ENCODE data around the gene NKX2-4. TPM values are rescaled to one million over a fixed set of nuclear protein-coding genes. Genes with fewer than 3 reads are reported as not detected.

Gene NKX2-4
- total and polyA plus RNA-seq, 10 of the 15 experiments (the other 5 are each of a cell fraction or from before 2014, with no cell fraction given): not detected

DNA sequence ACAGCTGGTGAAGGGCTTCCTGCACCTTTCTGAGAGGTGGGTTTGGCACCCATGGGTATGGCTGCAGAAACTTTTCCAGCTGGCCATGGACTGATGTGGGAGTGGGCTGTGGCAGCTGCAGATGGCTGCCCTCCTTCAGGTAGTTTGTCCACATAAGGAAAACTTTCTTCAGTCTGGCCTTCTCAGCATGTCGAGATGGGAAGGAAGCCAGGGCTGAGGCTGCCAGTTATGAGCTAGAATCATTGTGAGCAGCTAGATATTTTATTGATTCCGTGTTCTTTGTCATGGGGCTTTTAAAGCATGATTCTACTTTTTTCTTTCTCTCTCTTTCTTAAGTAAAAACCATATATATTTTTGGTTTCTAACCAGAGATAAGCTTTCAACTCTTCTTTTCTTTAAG is 16.6 kb downstream of the NKX2-4 start:
- WGBS (ENCODE audit: insufficient coverage, insufficient replicate concordance, low lambda C conversion rate, missing lambda C conversion rate): 94% methylated on average over 2 of the region's 2 CpGs
- FAIRE-seq (no peak), DNase-seq (ENCODE audit: low read depth, low spot score) (no peak), ATAC-seq (no peak)
- intact Hi-C loops (cut with micrococcal nuclease; ENCODE audit: unreplicated experiment) (no loop called here), in situ Hi-C loops (cut with MboI) (no loop called here)
- ChIA-PET RAD21 (ENCODE audit: unreplicated experiment) (no interaction called here), SMC1A (ENCODE audit: uncharacterized antibody, unreplicated experiment) (interaction anchor here (0.9 kb wide), 1 partner anchor 10 kb away, joined by 4 read pairs; no protein-coding TSS in a partner anchor), POLR2A (no interaction called here), CTCF (interaction anchor here (1.2 to 2.1 kb wide), 3 partner anchors 21 to 145 kb away, joined by 3 to 6 read pairs (median 3); no protein-coding TSS in a partner anchor)
- peaks cover 0 to 12% of the 10 kb centered on the region in 2 experiments for H3K36me3 ChIP-seq (ENCODE audit: control insufficient read depth in 2 of 2, insufficient read depth in 2 of 2, low read length in 1 of 2)
- no TSS peak for BruUV-seq (replicated peaks)
- H3K4me2 ChIP-seq (ENCODE audit: control insufficient read depth, insufficient read depth): no peak overlapping the region
- H3K9ac ChIP-seq (ENCODE audit: control insufficient read depth, insufficient read depth, low read length): no peak overlapping the region
- H4K20me1 ChIP-seq (ENCODE audit: control insufficient read depth, insufficient read depth): no peaks in the 10 kb centered on the region
- no peaks in the 10 kb centered on the region for H3K79me2 ChIP-seq (ENCODE audit: control insufficient read depth, insufficient read depth, low read length)
- H3K9me3 ChIP-seq (replicated peaks; ENCODE audit: control insufficient read depth, insufficient read depth, low read length): no peaks in the 10 kb centered on the region
- TF ChIP-seq RFX5 (IDR thresholded peaks at IDR 0.05; ENCODE audit: low read depth, low read length): no peak
- no peak for TF ChIP-seq ZNF384 (IDR thresholded peaks at IDR 0.05; ENCODE audit: borderline replicate concordance, low read depth, low read length)
- TF ChIP-seq, protein P1, sequence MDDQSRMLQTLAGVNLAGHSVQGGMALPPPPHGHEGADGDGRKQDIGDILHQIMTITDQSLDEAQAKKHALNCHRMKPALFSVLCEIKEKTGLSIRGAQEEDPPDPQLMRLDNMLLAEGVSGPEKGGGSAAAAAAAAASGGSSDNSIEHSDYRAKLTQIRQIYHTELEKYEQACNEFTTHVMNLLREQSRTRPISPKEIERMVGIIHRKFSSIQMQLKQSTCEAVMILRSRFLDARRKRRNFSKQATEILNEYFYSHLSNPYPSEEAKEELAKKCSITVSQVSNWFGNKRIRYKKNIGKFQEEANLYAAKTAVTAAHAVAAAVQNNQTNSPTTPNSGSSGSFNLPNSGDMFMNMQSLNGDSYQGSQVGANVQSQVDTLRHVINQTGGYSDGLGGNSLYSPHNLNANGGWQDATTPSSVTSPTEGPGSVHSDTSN (IDR thresholded peaks at IDR 0.05; ENCODE audit: insufficient replicate concordance, low read depth, low read length): no peak
- no peaks in the 10 kb centered on the region for H3K27me3 ChIP-seq (replicated peaks in 1 of 2; ENCODE audit: control insufficient read depth in 2 of 2, insufficient read depth in 2 of 2, low read length in 1 of 2)
- no peak overlapping the region for H3K27ac ChIP-seq (ENCODE audit: control insufficient read depth, insufficient read depth)
- no peak overlapping the region for H2AFZ ChIP-seq (ENCODE audit: control insufficient read depth, low read depth, low read length)
- H3K4me3 ChIP-seq: no peak overlapping the region
- H3K4me1 ChIP-seq (ENCODE audit: control insufficient read depth, insufficient read depth, low read length): no peaks in the 10 kb centered on the region

DNA sequence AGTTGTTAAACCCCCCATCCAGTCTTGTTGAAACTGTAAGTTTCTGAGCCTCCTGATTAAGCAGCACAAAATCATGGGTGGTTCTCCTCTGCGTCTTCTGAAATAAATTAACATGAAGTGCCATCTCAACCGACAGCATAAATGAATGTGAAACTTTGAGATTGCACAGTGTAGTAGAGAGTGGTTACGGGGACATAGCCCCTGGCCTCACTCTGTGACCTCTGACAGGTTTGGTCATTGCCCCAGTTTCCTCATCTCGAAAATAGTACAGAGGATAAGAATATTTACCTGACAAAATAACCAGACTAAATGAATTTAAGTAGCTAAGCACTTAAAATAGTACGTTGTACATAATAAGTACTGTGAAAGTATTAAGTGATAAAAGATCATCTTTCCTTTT is 19.1 kb downstream of the NKX2-4 start:
- ChIA-PET RAD21 (ENCODE audit: unreplicated experiment) (interaction anchor here (1.4 kb wide), 1 partner anchor 143 kb away, joined by 3 read pairs; no protein-coding TSS in a partner anchor), SMC1A (ENCODE audit: uncharacterized antibody, unreplicated experiment) (interaction anchor here (1.4 kb wide), 1 partner anchor 10 kb away, joined by 3 read pairs; no protein-coding TSS in a partner anchor), POLR2A (no interaction called here), CTCF (no interaction called here)
- Histone ChIP-seq H3K27ac (ENCODE audit: control insufficient read depth, insufficient read depth) (no peak overlapping the region), H3K36me3 (ENCODE audit: control insufficient read depth in 2 of 2, insufficient read depth in 2 of 2, low read length in 1 of 2) (peaks cover 0 to 14% of the 10 kb centered on the region in 2 experiments), H3K79me2 (ENCODE audit: control insufficient read depth, insufficient read depth, low read length) (no peaks in the 10 kb centered on the region), H4K20me1 (ENCODE audit: control insufficient read depth, insufficient read depth) (no peaks in the 10 kb centered on the region), H3K9ac (ENCODE audit: control insufficient read depth, insufficient read depth, low read length) (no peak overlapping the region), H2AFZ (ENCODE audit: control insufficient read depth, low read depth, low read length) (no peak overlapping the region), H3K4me1 (ENCODE audit: control insufficient read depth, insufficient read depth, low read length) (no peaks in the 10 kb centered on the region), H3K27me3 (replicated peaks in 1 of 2; ENCODE audit: control insufficient read depth in 2 of 2, insufficient read depth in 2 of 2, low read length in 1 of 2) (no peaks in the 10 kb centered on the region), H3K4me3 (no peak overlapping the region), H3K9me3 (replicated peaks; ENCODE audit: control insufficient read depth, insufficient read depth, low read length) (no peaks in the 10 kb centered on the region), H3K4me2 (ENCODE audit: control insufficient read depth, insufficient read depth) (no peak overlapping the region)
- FAIRE-seq: no peak
- no peak for DNase-seq (ENCODE audit: low read depth, low spot score)
- WGBS (ENCODE audit: insufficient coverage, insufficient replicate concordance, low lambda C conversion rate, missing lambda C conversion rate): 100% methylated on average over 5 of the region's 5 CpGs
- no TSS peak for BruUV-seq (replicated peaks)
- in situ Hi-C loops (cut with MboI) (no loop called here), intact Hi-C loops (cut with micrococcal nuclease; ENCODE audit: unreplicated experiment) (no loop called here)
- no peak for ATAC-seq
- TF ChIP-seq MEF2B (IDR thresholded peaks at IDR 0.05; ENCODE audit: partially characterized antibody, poor library complexity, severe bottlenecking): no peak
- TF ChIP-seq, protein P2, sequence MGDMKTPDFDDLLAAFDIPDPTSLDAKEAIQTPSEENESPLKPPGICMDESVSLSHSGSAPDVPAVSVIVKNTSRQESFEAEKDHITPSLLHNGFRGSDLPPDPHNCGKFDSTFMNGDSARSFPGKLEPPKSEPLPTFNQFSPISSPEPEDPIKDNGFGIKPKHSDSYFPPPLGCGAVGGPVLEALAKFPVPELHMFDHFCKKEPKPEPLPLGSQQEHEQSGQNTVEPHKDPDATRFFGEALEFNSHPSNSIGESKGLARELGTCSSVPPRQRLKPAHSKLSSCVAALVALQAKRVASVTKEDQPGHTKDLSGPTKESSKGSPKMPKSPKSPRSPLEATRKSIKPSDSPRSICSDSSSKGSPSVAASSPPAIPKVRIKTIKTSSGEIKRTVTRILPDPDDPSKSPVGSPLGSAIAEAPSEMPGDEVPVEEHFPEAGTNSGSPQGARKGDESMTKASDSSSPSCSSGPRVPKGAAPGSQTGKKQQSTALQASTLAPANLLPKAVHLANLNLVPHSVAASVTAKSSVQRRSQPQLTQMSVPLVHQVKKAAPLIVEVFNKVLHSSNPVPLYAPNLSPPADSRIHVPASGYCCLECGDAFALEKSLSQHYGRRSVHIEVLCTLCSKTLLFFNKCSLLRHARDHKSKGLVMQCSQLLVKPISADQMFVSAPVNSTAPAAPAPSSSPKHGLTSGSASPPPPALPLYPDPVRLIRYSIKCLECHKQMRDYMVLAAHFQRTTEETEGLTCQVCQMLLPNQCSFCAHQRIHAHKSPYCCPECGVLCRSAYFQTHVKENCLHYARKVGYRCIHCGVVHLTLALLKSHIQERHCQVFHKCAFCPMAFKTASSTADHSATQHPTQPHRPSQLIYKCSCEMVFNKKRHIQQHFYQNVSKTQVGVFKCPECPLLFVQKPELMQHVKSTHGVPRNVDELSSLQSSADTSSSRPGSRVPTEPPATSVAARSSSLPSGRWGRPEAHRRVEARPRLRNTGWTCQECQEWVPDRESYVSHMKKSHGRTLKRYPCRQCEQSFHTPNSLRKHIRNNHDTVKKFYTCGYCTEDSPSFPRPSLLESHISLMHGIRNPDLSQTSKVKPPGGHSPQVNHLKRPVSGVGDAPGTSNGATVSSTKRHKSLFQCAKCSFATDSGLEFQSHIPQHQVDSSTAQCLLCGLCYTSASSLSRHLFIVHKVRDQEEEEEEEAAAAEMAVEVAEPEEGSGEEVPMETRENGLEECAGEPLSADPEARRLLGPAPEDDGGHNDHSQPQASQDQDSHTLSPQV (IDR thresholded peaks at IDR 0.05): no peak
- TF ChIP-seq ZZZ3 (IDR thresholded peaks at IDR 0.05; ENCODE audit: control insufficient read depth, insufficient read length, low read depth): no peak
- no peak for TF ChIP-seq POLR2A (IDR thresholded peaks at IDR 0.05; ENCODE audit: low read depth, low read length)
- no peak for TF ChIP-seq EED (IDR thresholded peaks at IDR 0.05; ENCODE audit: low read depth)
- TF ChIP-seq RFX5 (IDR thresholded peaks at IDR 0.05; ENCODE audit: low read depth, low read length): no peak
- TF ChIP-seq, protein P3, sequence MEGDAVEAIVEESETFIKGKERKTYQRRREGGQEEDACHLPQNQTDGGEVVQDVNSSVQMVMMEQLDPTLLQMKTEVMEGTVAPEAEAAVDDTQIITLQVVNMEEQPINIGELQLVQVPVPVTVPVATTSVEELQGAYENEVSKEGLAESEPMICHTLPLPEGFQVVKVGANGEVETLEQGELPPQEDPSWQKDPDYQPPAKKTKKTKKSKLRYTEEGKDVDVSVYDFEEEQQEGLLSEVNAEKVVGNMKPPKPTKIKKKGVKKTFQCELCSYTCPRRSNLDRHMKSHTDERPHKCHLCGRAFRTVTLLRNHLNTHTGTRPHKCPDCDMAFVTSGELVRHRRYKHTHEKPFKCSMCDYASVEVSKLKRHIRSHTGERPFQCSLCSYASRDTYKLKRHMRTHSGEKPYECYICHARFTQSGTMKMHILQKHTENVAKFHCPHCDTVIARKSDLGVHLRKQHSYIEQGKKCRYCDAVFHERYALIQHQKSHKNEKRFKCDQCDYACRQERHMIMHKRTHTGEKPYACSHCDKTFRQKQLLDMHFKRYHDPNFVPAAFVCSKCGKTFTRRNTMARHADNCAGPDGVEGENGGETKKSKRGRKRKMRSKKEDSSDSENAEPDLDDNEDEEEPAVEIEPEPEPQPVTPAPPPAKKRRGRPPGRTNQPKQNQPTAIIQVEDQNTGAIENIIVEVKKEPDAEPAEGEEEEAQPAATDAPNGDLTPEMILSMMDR (IDR thresholded peaks at IDR 0.05 in 2 of 3, conservative IDR thresholded peaks at IDR 0.05 in 1 of 3; ENCODE audit: control insufficient read depth in 2 of 3, extremely low read depth in 1 of 3, insufficient read depth in 1 of 3, low read depth in 3 of 3, low read length in 3 of 3): no peak

Measured in GM12878 (cell line).